ENCODE measurements around the gene LRP1. TPM values are rescaled to one million over a fixed set of nuclear protein-coding genes. Genes with fewer than 3 reads are reported as not detected.

The LRP1 gene
- total and polyA plus RNA-seq, 5 experiments from 2014 or later: 0.51 to 6.0 (median 2.7) TPM; not detected in 1

DNA sequence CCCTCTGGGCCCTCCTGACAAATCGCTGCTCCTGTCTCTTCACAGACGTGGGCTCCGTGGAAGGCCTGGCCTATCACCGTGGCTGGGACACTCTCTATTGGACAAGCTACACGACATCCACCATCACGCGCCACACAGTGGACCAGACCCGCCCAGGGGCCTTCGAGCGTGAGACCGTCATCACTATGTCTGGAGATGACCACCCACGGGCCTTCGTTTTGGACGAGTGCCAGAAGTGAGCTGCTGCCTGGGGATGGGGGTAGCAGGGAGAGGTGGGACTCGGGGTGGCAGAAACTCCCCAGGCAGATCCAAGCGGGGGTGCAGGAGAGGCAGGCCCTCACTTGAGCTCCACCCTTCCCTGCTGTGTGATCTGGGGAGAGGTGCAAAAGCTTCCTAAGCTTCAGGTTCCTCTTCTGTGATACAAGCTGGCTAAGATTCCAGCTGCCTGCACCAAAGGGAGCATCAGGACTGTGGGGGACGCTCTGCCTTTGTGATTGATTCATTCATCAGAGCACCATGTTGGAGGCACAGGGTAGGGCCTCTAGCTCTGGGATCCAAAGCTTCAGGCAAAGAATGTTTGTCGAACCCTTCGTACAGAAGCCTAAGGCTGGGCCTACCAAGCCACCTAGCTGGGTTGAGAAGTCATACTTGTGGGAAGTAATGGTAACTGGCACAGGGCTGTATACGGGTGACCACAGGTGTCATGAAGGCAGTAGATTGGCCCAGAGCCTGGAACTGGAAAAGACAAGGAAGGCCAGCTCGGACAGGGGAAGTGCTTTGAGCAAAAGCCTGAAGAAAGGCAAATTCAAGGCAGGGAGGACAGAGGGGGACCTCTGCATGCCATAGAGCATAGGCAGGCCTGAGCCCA is 59.2 kb downstream of the LRP1 start:
- DNase-seq (no peak), ATAC-seq (no peak)
- POLR2A ChIA-PET: no interaction called here
- no peaks in the 10 kb centered on the region for H3K9me3 Mint-ChIP-seq
- no peaks in the 10 kb centered on the region for H3K27me3 Mint-ChIP-seq
- no peak overlapping the region for H3K4me3 Mint-ChIP-seq
- peaks cover 2 to 7% (median 5%) of the 10 kb centered on the region in 4 donors for H3K4me1 Mint-ChIP-seq
- peak overlapping the region in 3 of 10 donors; percentile 19 to 47 (median 32) for H3K27ac Mint-ChIP-seq
- peaks cover 0 to 2% (median 0%) of the 10 kb centered on the region in 3 donors for H3K36me3 Mint-ChIP-seq

DNA sequence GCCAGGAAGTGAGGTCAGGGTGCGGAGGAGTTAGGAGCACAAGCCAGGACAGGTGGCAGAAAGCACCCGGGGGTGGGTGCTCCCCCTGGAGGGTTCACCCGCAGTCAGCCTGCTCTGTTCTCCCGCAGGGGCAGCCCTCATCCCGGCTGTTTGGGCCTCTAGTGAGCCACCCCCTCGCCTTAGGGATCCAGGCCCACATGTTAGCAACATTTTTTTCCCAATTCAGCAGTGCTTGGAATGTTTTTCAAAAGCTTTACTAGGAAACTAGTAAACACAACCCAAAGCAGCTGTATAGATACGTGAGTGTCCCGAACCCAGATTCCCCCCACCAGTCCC is 59.8 kb downstream of the LRP1 start:
- Mint-ChIP-seq H3K27me3 (no peaks in the 10 kb centered on the region), H3K9me3 (no peaks in the 10 kb centered on the region), H3K27ac (peak overlapping the region in 1 of 10 donors; percentile 32), H3K4me1 (peaks cover 0 to 3% (median under 1%) of the 10 kb centered on the region in 4 donors), H3K36me3 (peaks cover 0 to 2% (median 0%) of the 10 kb centered on the region in 3 donors), H3K4me3 (no peak overlapping the region)
- ATAC-seq: no peak
- POLR2A ChIA-PET: no interaction called here
- no peak for DNase-seq

DNA sequence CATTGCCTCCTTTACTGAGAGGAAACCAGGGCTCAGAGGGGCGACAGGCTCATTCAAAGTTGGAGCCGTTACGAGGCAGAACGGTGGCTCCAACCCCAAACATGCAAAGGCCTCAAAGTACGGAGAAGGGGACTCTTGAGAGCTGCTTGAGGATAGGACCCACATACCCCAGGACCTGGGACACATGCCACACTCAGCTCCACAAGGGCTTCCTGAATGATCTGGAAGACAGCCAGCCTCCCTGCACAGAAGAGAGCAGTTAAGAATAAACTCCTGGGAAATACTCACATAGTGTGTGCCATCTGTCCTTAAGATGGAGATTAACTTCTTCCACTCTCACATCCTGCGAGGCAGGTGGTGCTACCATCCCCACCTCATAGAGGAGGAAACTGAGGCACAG is 61.8 kb downstream of the LRP1 start:
- POLR2A ChIA-PET: no interaction called here
- H3K27ac Mint-ChIP-seq: peak overlapping the region in 2 of 10 donors; percentile 41 to 49
- H3K4me1 Mint-ChIP-seq: no peaks in the 10 kb centered on the region
- no peaks in the 10 kb centered on the region for H3K27me3 Mint-ChIP-seq
- ATAC-seq (no peak), DNase-seq (no peak)
- H3K36me3 Mint-ChIP-seq: peaks cover 0 to 2% (median 0%) of the 10 kb centered on the region in 3 donors
- no peaks in the 10 kb centered on the region for H3K9me3 Mint-ChIP-seq
- H3K4me3 Mint-ChIP-seq: no peak overlapping the region

DNA sequence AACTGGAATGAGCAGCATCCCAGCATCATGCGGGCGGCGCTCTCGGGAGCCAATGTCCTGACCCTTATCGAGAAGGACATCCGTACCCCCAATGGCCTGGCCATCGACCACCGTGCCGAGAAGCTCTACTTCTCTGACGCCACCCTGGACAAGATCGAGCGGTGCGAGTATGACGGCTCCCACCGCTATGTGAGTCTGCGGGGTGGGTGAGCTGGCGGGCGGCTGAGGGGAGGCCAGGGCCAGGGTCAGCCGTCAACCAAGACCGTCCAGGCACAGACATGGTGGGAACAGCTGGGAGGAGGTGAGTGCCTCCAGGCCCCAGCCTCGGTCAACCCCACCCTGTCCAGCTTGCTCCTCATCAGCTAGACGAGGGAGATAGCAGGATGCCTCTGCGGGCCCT is 62.5 kb downstream of the LRP1 start:
- ATAC-seq: no peak
- Mint-ChIP-seq H3K4me3 (no peak overlapping the region), H3K27me3 (no peaks in the 10 kb centered on the region), H3K9me3 (no peaks in the 10 kb centered on the region), H3K27ac (no peak overlapping the region), H3K4me1 (no peaks in the 10 kb centered on the region), H3K36me3 (peaks cover 0 to 2% (median 0%) of the 10 kb centered on the region in 3 donors)
- no peak for DNase-seq
- POLR2A ChIA-PET: no interaction called here

DNA sequence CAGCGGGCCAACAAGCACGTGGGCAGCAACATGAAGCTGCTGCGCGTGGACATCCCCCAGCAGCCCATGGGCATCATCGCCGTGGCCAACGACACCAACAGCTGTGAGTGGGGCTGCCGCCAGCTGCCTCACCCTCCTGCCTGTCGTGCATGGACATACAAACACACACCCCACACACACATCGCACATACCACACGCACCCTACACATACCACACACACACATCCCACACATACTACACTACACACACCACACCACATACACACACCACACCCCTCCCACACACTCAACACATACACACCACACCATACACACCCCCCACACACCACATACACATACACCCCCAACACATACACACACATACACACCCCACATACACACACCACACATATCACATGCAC is 63.1 kb downstream of the LRP1 start:
- DNase-seq (no peak), ATAC-seq (no peak)
- POLR2A ChIA-PET: no interaction called here
- no peaks in the 10 kb centered on the region for H3K4me1 Mint-ChIP-seq
- H3K27me3 Mint-ChIP-seq: no peaks in the 10 kb centered on the region
- H3K36me3 Mint-ChIP-seq: peaks cover 0 to 2% (median 0%) of the 10 kb centered on the region in 3 donors
- no peak overlapping the region for H3K27ac Mint-ChIP-seq
- H3K9me3 Mint-ChIP-seq: no peaks in the 10 kb centered on the region
- H3K4me3 Mint-ChIP-seq: no peak overlapping the region

DNA sequence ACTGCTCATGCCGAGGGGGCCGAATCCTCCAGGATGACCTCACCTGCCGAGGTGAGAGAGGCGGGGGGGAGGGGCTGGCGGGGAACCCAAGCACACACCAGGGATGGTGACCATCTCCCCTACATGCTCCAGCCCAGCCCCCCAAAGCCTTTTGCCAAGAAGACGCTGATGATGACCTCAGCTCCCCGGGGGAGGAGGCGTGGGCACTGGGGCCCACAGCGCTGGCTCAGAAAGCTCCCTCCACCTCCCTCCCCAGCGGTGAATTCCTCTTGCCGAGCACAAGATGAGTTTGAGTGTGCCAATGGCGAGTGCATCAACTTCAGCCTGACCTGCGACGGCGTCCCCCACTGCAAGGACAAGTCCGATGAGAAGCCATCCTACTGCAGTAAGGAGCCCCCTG is 64.6 kb downstream of the LRP1 start:
- POLR2A ChIA-PET: no interaction called here
- no peak for DNase-seq
- Mint-ChIP-seq H3K36me3 (peaks cover 0 to 2% (median 0%) of the 10 kb centered on the region in 3 donors), H3K27ac (no peak overlapping the region), H3K4me1 (no peaks in the 10 kb centered on the region), H3K9me3 (no peaks in the 10 kb centered on the region), H3K27me3 (no peaks in the 10 kb centered on the region), H3K4me3 (no peak overlapping the region)
- ATAC-seq: no peak

DNA sequence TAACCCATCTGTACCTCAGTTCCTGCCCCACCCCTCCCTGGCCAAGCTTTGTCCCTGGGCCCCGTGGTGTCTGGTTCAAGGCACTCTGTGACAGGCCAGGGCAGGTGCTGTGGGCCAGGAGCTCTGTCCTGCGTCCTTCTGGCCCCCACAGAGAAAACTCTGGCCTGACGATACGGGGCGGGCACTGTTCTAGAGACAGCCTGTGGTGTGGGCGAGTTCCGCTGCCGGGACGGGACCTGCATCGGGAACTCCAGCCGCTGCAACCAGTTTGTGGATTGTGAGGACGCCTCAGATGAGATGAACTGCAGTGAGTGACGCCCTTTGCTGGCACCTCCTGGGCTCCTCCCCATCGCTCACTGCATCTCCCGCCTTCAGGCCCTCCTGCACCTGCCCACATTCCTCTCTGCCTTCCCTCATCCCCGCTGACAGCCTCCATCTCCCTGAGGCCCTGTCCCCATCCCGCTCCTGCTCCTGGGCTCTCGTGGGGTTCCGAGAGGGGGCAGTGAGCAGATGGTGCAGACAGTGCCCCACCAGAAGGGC is 65.5 kb downstream of the LRP1 start:
- H3K4me3 Mint-ChIP-seq: no peak overlapping the region
- H3K27ac Mint-ChIP-seq: peak overlapping the region in 1 of 10 donors; percentile 34
- ATAC-seq: no peak
- DNase-seq: no peak
- POLR2A ChIA-PET: no interaction called here
- H3K36me3 Mint-ChIP-seq: peaks cover 0 to 2% (median 0%) of the 10 kb centered on the region in 3 donors
- no peaks in the 10 kb centered on the region for H3K9me3 Mint-ChIP-seq
- no peaks in the 10 kb centered on the region for H3K4me1 Mint-ChIP-seq
- H3K27me3 Mint-ChIP-seq: no peaks in the 10 kb centered on the region

DNA sequence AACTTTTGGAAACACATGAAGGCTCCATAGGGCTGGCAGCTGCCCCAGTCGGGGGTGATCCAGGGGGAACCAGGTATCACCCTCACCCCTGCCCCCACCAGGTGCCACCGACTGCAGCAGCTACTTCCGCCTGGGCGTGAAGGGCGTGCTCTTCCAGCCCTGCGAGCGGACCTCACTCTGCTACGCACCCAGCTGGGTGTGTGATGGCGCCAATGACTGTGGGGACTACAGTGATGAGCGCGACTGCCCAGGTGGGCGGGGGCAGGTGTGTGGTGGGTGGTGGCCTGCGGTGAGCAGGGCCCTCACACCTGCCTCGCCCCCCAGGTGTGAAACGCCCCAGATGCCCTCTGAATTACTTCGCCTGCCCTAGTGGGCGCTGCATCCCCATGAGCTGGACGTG is 66.0 kb downstream of the LRP1 start:
- Mint-ChIP-seq H3K9me3 (no peaks in the 10 kb centered on the region), H3K27me3 (no peaks in the 10 kb centered on the region), H3K4me3 (no peak overlapping the region), H3K36me3 (peaks cover 0 to 2% (median 0%) of the 10 kb centered on the region in 3 donors), H3K27ac (peak overlapping the region in 1 of 10 donors; percentile 49), H3K4me1 (no peaks in the 10 kb centered on the region)
- POLR2A ChIA-PET: no interaction called here
- no peak for DNase-seq
- ATAC-seq: no peak

DNA sequence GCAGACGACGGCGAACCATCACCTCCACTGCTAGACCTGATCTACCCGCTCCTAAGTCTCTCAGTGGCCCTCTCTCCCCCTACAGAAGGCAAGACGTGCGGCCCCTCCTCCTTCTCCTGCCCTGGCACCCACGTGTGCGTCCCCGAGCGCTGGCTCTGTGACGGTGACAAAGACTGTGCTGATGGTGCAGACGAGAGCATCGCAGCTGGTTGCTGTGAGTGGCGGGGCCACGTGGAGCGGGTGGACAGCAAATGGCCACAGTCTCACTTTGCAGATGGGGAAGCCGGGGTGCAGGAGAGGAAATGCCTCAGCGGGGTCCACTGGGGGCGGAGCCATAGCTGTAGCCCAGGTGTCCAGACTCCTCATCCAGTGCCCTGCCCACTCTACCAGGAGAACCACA is 66.9 kb downstream of the LRP1 start:
- no peaks in the 10 kb centered on the region for H3K27me3 Mint-ChIP-seq
- no peaks in the 10 kb centered on the region for H3K4me1 Mint-ChIP-seq
- no peak overlapping the region for H3K27ac Mint-ChIP-seq
- DNase-seq (no peak), ATAC-seq (no peak)
- POLR2A ChIA-PET: no interaction called here
- no peaks in the 10 kb centered on the region for H3K9me3 Mint-ChIP-seq
- H3K36me3 Mint-ChIP-seq: peaks cover 0 to 2% (median 0%) of the 10 kb centered on the region in 3 donors
- no peak overlapping the region for H3K4me3 Mint-ChIP-seq

DNA sequence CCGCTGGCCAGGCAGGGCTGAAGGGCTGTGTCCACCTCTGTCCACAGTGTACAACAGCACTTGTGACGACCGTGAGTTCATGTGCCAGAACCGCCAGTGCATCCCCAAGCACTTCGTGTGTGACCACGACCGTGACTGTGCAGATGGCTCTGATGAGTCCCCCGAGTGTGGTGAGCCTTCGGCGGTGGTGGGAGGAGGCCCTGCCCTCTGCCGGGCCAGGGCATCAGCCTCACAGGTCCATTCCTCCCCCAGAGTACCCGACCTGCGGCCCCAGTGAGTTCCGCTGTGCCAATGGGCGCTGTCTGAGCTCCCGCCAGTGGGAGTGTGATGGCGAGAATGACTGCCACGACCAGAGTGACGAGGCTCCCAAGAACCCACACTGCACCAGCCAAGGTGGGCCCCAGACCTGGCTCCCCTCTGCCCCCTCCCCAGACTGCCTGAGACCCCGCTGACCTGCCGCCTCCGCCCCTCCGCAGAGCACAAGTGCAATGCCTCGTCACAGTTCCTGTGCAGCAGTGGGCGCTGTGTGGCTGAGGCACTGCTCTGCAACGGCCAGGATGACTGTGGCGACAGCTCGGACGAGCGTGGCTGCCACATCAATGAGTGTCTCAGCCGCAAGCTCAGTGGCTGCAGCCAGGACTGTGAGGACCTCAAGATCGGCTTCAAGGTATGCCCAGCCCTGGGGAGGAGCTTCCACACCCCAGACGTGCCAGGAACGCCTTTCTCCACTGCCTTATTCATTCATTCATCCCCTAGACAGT is 67.5 kb downstream of the LRP1 start:
- H3K36me3 Mint-ChIP-seq: peaks cover 0 to 2% (median 0%) of the 10 kb centered on the region in 3 donors
- no peaks in the 10 kb centered on the region for H3K27me3 Mint-ChIP-seq
- H3K9me3 Mint-ChIP-seq: no peaks in the 10 kb centered on the region
- no peak overlapping the region for H3K4me3 Mint-ChIP-seq
- no peak for ATAC-seq
- POLR2A ChIA-PET: interaction anchor here (0.5 kb wide), 1 partner anchor 18 kb away, joined by 3 read pairs; no protein-coding TSS in a partner anchor
- no peak for DNase-seq
- no peaks in the 10 kb centered on the region for H3K4me1 Mint-ChIP-seq
- H3K27ac Mint-ChIP-seq: no peak overlapping the region

DNA sequence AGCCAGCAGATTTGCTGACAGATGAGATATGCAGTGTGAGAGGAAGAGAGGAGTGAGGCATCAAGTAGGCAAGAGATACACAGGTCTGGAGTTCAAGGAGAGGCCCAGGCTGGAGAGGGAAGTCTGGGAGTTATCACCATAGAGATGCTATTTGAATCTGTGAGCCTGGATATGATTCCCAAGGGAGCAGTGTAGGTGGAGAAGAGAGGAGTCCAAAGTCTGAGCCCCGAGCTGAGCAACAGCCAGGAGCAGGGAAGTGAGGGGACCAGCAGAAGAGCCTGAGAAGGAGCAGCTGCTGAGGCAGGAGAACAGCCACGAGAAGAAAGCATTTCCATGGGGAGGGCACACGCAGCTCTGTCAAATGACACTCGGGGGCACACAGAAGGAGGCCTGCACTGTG is 68.2 kb downstream of the LRP1 start:
- Mint-ChIP-seq H3K4me3 (no peak overlapping the region), H3K9me3 (no peaks in the 10 kb centered on the region), H3K27ac (no peak overlapping the region), H3K4me1 (no peaks in the 10 kb centered on the region), H3K27me3 (no peaks in the 10 kb centered on the region), H3K36me3 (peaks cover 0 to 2% (median 0%) of the 10 kb centered on the region in 3 donors)
- DNase-seq: no peak
- POLR2A ChIA-PET: interaction anchor here (0.5 kb wide), 1 partner anchor 17 kb away, joined by 3 read pairs; no protein-coding TSS in a partner anchor
- ATAC-seq: no peak

DNA sequence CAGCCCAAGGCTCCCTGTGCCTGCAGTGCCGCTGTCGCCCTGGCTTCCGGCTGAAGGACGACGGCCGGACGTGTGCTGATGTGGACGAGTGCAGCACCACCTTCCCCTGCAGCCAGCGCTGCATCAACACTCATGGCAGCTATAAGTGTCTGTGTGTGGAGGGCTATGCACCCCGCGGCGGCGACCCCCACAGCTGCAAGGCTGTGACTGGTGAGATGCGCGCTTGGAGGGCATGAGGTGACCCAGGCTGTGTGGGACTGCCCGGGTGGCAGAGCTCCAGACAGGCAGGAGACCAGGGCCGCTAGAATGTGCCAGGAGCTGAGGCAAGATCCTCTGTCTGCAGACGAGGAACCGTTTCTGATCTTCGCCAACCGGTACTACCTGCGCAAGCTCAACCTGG is 68.7 kb downstream of the LRP1 start:
- ATAC-seq (no peak), DNase-seq (no peak)
- Mint-ChIP-seq H3K9me3 (no peaks in the 10 kb centered on the region), H3K27ac (no peak overlapping the region), H3K27me3 (no peaks in the 10 kb centered on the region), H3K36me3 (peaks cover 0 to 2% (median 0%) of the 10 kb centered on the region in 3 donors), H3K4me1 (no peaks in the 10 kb centered on the region), H3K4me3 (no peak overlapping the region)
- POLR2A ChIA-PET: no interaction called here

DNA sequence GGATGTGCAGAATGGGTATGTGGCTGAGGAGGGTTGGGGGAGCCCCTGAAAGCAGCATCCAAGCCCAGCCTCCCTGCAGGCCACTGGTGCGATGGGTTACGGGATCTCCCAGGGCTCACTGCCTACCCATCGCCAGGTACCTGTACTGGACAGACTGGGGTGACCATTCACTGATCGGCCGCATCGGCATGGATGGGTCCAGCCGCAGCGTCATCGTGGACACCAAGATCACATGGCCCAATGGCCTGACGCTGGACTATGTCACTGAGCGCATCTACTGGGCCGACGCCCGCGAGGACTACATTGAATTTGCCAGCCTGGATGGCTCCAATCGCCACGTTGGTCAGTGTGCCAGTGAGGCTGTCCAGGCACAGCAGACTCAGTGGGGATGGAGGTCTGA is 70.0 kb downstream of the LRP1 start:
- Mint-ChIP-seq H3K27ac (no peak overlapping the region), H3K27me3 (no peaks in the 10 kb centered on the region), H3K9me3 (no peaks in the 10 kb centered on the region), H3K4me1 (peaks cover 0 to 2% (median 0%) of the 10 kb centered on the region in 4 donors), H3K36me3 (peaks cover 0 to 2% (median 0%) of the 10 kb centered on the region in 3 donors), H3K4me3 (no peak overlapping the region)
- ATAC-seq: no peak
- POLR2A ChIA-PET: no interaction called here
- DNase-seq: no peak

All from naive thymus-derived CD8-positive, alpha-beta T cell (primary cell).